Psoas muscle (tissue), 8 donors: ENCODE data around the gene BRCC3. TPM values are rescaled to one million over a fixed set of nuclear protein-coding genes. Genes with fewer than 3 reads are reported as not detected.
A peak's percentile ranks its signal among the peaks of the same experiment; 100 is the strongest.

ENCODE experiments used
- ATAC-seq, 4 donors: fragments of 200-7000 bp; cut with Tn5 transposase; one replicate each; pipeline ENCODE4 v1.9.1; 2020; ENCODE audit warnings: moderate library complexity in 3 of 4, mild to moderate bottlenecking in 2 of 4
- DNase-seq, 2 donors: peaks; one replicate each; pipeline ENCODE4 v3.0.0-alpha.2; 2020
- H3K27ac ChIP-seq: fragments of 200-600 bp; one replicate; pipeline ENCODE4 v1.8.0; 2022
- H3K27me3 ChIP-seq, 3 donors: fragments of 200-600 bp in 1 of 3; one replicate each; pipeline versions ENCODE4 v1.6.1 to v1.8.0; 2013 to 2022; ENCODE audit warnings: low read length in 2 of 3, mild to moderate bottlenecking in 2 of 3, moderate library complexity in 1 of 3; ENCODE audit not compliant: insufficient read depth in 3 of 3
- H3K36me3 ChIP-seq, 2 donors: fragments of 200-600 bp in 1 of 2; one replicate each; pipeline versions ENCODE4 v1.6.1 to v1.8.0; 2013 to 2022; ENCODE audit warnings: low read depth in 1 of 2, mild to moderate bottlenecking in 1 of 2, moderate library complexity in 1 of 2; ENCODE audit not compliant: insufficient read depth in 1 of 2
- H3K4me1 ChIP-seq: fragments of 200-600 bp; one replicate; pipeline ENCODE4 v1.8.0; 2022
- H3K4me3 ChIP-seq: fragments of 200-600 bp; one replicate; pipeline ENCODE4 v1.8.0; 2022; ENCODE audit warnings: mild to moderate bottlenecking
- H3K9me3 ChIP-seq: fragments of 200-600 bp; one replicate; pipeline ENCODE4 v1.8.0; 2022
- WGBS, 3 donors: extraction: QIAGEN DNeasy Blood & Tissue Kit; methylation state at CpG; one replicate each; pipeline versions ENCODE4 v1.1.6 to v1.1.7; 2013; 5-methylcytosine and 5-hydroxymethylcytosine counted together
- intact Hi-C, 2 donors: fragments of 100-400 bp; cut with DNase I; formaldehyde crosslinking; loops; one replicate each; pipeline versions ENCODE4 v1.11.0 to v1.14.2; 2022
- polyA plus RNA-seq, 3 donors: library from polyadenylated mRNA; stranded (reverse); fragments of 200-250 nt; gene quantifications; one replicate each; pipeline ENCODE4 v1.2.3, GENCODE V29; 2013
- total RNA-seq, 4 donors: library from RNA; stranded (reverse); fragmentation: NEBNext Ultra II Directional in 2 of 4; extraction: Animal tissue kit (Norgen Biotek cat#: 25700) in 2 of 4; gene quantifications; one replicate each; pipeline versions ENCODE4 v1.2.1 to v1.2.4, GENCODE V29; 2021 to 2023
- TF ChIP-seq, protein P1 (sequence below): fragments of 200-600 bp; IDR thresholded peaks from one replicate; pipeline ENCODE4 v1.8.0; 2022; ENCODE audit warnings: antibody characterized with exemption
- donor health status: healthy with polysubstance abuse.
- donor health status: DM: no; HTN: no; CAD: no; lungs with moderate emphysema.
- donor health status: Bipolar disorder and iron deficiency.
- donor health status: healthy.
- donor health status: DM: yes; HTN: yes; CAD: no.
- donor health status: DM: no; HTN: no; CAD: no.
- donor health status: DM: no; HTN: no; CAD: no.
- donor health status: DM: yes; HTN: yes; CAD: no.

Gene BRCC3
- total and polyA plus RNA-seq, 7 donors: 7.3 to 18.2 (median 14.5) TPM

DNA sequence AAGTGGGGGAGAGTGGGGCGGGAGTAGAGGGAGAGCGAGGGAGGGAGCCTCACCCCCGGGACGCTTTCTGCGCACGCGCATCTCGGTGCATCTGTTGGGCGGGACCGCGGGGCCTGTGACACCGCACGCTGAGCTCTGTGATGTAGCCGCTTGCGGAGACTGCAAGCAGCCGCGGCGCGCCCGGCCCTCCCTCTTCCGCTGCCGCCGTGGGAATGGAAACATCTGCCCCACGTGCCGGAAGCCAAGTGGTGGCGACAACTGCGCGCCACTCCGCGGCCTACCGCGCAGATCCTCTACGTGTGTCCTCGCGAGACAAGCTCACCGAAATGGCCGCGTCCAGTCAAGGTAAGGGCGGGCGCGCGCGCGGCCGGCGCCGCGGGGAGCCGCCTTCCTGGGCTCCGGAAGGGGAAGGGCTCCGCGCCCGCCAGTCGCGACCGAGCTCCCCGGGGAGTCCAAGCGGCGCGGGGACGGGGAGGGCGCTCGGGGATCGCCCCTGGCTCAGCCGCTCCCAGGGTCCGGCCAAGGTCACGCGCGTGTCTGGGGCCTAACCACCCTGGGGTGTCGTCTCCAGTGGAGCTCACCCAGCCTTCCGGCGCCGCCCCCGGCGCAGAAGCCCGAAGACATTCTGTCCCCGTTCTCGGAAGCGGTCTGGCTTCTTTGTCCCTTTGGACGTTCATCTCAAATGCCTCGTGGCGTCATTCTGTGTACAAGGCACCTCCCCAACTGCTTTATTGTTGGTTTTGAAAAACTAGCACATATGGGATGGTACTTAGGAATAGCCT lies 44.4 kb upstream of the BRCC3 start, which contains the start of gene FUNDC2:
Gene FUNDC2, plus strand, starts transcription at position 118 of the 782 bp plus-strand sequence. Its CDS starts 95 bp downstream, at position 213.
- intact Hi-C loops: loop anchor here in 1 of 2 donors (5.0 kb wide), 1 partner anchor 45 kb away; the partner anchor contains the start of genes BRCC3, CMC4 and MTCP1
- Histone ChIP-seq H3K27me3 (no peaks in the 10 kb centered on the region), H3K4me3 (peak within 1 kb of the TSS; percentile 76), H3K9me3 (no peaks in the 10 kb centered on the region), H3K4me1 (no peaks in the 10 kb centered on the region), H3K27ac (peak within 1 kb of the TSS; percentile 95), H3K36me3 (no peaks in the 10 kb centered on the region)
- peak; percentile 87 to 92 (median 90) for ATAC-seq
- TF ChIP-seq, protein P1, sequence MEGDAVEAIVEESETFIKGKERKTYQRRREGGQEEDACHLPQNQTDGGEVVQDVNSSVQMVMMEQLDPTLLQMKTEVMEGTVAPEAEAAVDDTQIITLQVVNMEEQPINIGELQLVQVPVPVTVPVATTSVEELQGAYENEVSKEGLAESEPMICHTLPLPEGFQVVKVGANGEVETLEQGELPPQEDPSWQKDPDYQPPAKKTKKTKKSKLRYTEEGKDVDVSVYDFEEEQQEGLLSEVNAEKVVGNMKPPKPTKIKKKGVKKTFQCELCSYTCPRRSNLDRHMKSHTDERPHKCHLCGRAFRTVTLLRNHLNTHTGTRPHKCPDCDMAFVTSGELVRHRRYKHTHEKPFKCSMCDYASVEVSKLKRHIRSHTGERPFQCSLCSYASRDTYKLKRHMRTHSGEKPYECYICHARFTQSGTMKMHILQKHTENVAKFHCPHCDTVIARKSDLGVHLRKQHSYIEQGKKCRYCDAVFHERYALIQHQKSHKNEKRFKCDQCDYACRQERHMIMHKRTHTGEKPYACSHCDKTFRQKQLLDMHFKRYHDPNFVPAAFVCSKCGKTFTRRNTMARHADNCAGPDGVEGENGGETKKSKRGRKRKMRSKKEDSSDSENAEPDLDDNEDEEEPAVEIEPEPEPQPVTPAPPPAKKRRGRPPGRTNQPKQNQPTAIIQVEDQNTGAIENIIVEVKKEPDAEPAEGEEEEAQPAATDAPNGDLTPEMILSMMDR: no peak
- WGBS, 3 donors: 0 to 31% (median 1%) methylated on average over 13 to 82 of the region's 82 CpGs
- DNase-seq: peak; percentile 93 to 98

DNA sequence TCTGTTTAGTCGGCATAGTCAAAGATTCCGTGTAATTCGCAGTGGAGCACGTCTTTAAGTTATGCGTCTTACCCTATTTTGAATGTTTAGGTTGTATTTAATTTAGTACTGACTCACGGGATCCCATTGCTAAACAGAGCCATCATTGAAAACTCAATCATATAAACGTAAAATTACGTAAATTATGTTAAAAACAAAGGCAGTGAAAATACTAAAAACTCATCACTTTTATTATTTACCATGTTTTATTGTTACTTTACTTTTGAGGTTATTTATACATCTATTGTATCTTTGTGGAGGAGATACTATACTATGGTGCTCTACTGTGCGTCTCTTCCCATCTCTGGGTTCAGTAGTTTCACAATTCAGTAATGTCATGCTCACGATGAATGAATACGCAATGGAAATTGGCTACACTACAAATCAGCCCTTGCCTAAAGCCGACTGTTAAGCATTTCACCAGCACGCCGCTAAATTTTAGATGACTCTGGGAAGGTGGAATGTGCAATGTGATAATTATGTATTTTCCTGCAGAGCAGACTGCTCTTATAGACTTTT lies 43.7 kb upstream of the BRCC3 start:
- Histone ChIP-seq H3K9me3 (no peaks in the 10 kb centered on the region), H3K36me3 (no peaks in the 10 kb centered on the region), H3K4me3 (peak overlapping the region; percentile 76), H3K27ac (peak overlapping the region; percentile 95), H3K4me1 (no peaks in the 10 kb centered on the region), H3K27me3 (no peaks in the 10 kb centered on the region)
- ATAC-seq (peak; percentile 37 to 73 (median 63)), DNase-seq (no peak)
- intact Hi-C loops: loop anchor here (2.0 to 5.0 kb wide), 2 partner anchors 43 to 45 kb away; partner anchors contain the start of genes BRCC3 (in 2 of the 2), CMC4 (in 2 of the 2) and MTCP1 (in 2 of the 2)
- 0 to 36% (median 0%) methylated on average over 14 of the region's 14 CpGs for WGBS, 3 donors
- TF ChIP-seq, protein P1: no peak

DNA sequence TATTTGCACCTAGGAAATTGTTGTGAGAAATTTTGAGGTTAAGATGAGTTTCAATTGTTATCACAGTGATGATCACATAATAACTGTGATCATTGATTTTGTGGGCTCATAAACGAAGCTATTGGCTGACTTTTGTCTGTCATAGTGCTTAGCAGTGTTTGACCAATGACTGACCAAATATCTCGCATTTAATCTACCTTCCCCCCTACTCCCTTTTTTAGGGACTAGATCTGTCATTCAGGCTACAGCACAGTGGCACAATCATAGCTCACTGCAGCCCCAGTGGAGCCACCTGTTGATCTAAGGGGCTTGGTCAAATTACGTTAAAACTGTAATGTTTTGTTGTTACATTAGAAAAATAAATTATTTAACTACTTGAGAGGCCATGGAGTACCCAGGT lies 43.2 kb upstream of the BRCC3 start:
- Histone ChIP-seq H3K9me3 (no peaks in the 10 kb centered on the region), H3K27ac (peak overlapping the region; percentile 95), H3K4me3 (peak overlapping the region; percentile 76), H3K36me3 (no peaks in the 10 kb centered on the region), H3K27me3 (no peaks in the 10 kb centered on the region), H3K4me1 (no peaks in the 10 kb centered on the region)
- intact Hi-C loops: loop anchor here (2.0 to 5.0 kb wide), 2 partner anchors 43 to 44 kb away; partner anchors contain the start of genes BRCC3 (in 2 of the 2), CMC4 (in 2 of the 2) and MTCP1 (in 2 of the 2)
- TF ChIP-seq, protein P1: no peak
- ATAC-seq (no peak), DNase-seq (no peak)
- WGBS, 3 donors: 7 to 28% (median 9%) methylated on average over 3 of the region's 3 CpGs

DNA sequence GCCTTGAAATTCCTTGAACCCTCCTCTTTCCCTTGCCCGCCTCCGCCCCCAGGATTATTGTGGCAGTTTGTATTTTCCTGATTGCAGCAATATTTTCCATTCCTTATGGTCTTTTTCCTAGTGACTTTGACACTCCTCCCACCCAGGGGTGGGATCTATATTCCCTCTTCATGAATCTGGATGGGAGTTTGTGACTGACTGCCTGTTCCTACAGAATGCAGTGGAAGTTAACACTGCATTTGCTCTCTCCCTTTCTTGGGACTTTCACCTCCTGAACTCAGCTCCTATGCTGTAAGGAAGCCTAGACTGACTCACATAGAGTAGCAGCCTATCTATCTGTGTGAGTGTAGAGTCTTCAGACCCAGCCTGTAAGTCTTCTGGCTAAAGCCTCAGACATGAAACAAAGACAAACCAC lies 42.4 kb upstream of the BRCC3 start:
- Histone ChIP-seq H3K4me1 (no peaks in the 10 kb centered on the region), H3K9me3 (no peaks in the 10 kb centered on the region), H3K4me3 (peak overlapping the region; percentile 76), H3K27me3 (no peaks in the 10 kb centered on the region), H3K27ac (peak overlapping the region; percentile 95), H3K36me3 (peaks cover 0 to 3% of the 10 kb centered on the region in 2 donors)
- ATAC-seq: peak in 1 of 4 donors; percentile 29
- intact Hi-C loops: loop anchor here (2.0 to 5.0 kb wide), 2 partner anchors 42 to 43 kb away; partner anchors contain the start of genes BRCC3 (in 2 of the 2), CMC4 (in 2 of the 2) and MTCP1 (in 2 of the 2)
- TF ChIP-seq, protein P1: no peak
- WGBS, 3 donors: 42 to 63% (median 60%) methylated on average over 2 of the region's 2 CpGs
- DNase-seq: no peak
